Heart left ventricle (tissue), 13 donors: ENCODE data around the gene GAS7.

ENCODE experiments used
- CTCF ChIP-seq, 12 donors: fragments of 200-600 bp; sonication (generic) in 4 of 12; IDR thresholded peaks; one replicate each; pipeline versions ENCODE4 v1.5.0 to v1.8.0; 2018 to 2022; ENCODE audit warnings: antibody characterized with exemption in 12 of 12, mild to moderate bottlenecking in 5 of 12
- POLR2A ChIP-seq, 2 donors: fragments of 450-650 bp; IDR thresholded peaks; one replicate each; pipeline ENCODE4 v1.6.1; 2017; ENCODE audit warnings: antibody characterized with exemption in 2 of 2, mild to moderate bottlenecking in 2 of 2, moderate library complexity in 2 of 2
- donor health status: ischemic (EF 13 %, LVEDD 7.1; RV severe dilation, severe dysfunction).
- donor health status: DM: no; HTN: yes; CAD: no.
- donor health status: DM: no; HTN: no; CAD: no.
- donor health status: ischemic (EF 25% LVEDD 6.9; RV normal size, moderate dysfunction).
- donor health status: ischemic (EF 25% LVEDD 5.7; RV mildly dilated, moderate dysfunction).
- donor health status: ischemic (EF 35%, LVEDD 5.7; RV mildly dilated, moderate dysfunction).
- donor health status: nonischemic (EF 11% LVEDD 7.7; RV severe dilation, severe dysfunction).
- donor health status: DM: yes; HTN: yes; CAD: no.
- donor health status: PGD.
- donor health status: ischemic (EF 29% LVEDD 5.4; RV normal size, mild dysfunction).
- donor health status: nonischemic (EF 23%, LVEDD 6.1; RV moderate dilation, normal function).

GRCh38 chr17:10234033-10234432 lies 35.6 kb upstream of the GAS7 start:
- TF ChIP-seq CTCF (IDR thresholded peaks at IDR 0.05): no peak
- no peak for TF ChIP-seq POLR2A (IDR thresholded peaks at IDR 0.05)
